ENCODE results near the gene RIN3.

DNA sequence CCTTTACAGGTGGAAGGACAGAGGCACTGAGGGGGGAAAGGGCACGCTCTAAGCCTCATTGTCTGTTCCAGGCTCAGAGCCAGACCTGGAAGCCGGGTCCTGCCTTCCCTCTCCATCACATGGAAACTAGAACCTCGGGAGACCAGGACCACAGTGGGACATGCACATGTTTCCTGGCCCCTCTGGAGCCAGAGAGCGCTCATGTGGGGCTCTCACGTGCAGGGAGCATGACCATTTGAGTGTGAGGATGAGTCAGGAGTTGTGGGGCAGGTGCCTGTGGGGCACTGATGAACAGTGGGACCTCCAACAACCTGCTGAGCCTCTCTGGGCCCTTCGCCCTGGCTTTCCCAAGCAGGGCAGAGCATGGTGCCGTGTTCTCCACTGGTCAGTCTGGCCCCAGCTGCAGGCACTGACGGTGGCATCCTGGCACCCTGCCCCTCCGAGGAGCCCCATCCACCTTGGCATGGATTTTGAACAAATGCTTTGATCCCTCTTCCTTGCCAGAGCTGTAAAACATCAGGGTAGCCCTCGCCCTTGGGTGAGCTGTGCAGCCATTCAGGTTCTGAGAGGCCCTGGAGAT is 100.2 kb downstream of the RIN3 start:
- no peak for TF ChIP-seq CTCF (IDR thresholded peaks at IDR 0.05)
- TF ChIP-seq POLR2A (IDR thresholded peaks at IDR 0.05): no peak

Measured in adrenal gland (tissue), 5 donors.